GM18505 (cell line): ENCODE data around the gene ELMO1.

ENCODE experiments used
- ATAC-seq: cut with Tn5 transposase; IDR thresholded peaks from one replicate; pipeline ENCODE4 v1.9.1; 2021; ENCODE audit not compliant: unreplicated experiment
- POLR2A ChIP-seq: IDR thresholded peaks from 4 replicates; pipeline ENCODE4 v1.6.1; 2011; ENCODE audit warnings: borderline replicate concordance; ENCODE audit not compliant: insufficient read depth, insufficient read length; ENCODE audit errors: extremely low read depth

The ELMO1 gene

GRCh38 chr7:36862771-36863261, 585.8 kb downstream of the ELMO1 start:
- no peak for ATAC-seq
- no peak for TF ChIP-seq POLR2A

GRCh38 chr7:36861656-36862055, 587.0 kb downstream of the ELMO1 start:
- no peak for ATAC-seq
- no peak for TF ChIP-seq POLR2A

- ATAC-seq, result no peak
Observed at GRCh38 chr7:36860681-36861080, 588.0 kb downstream of the ELMO1 start.

GRCh38 chr7:36855330-36855729, 593.3 kb downstream of the ELMO1 start:
- TF ChIP-seq POLR2A, result no peak
- no peak for ATAC-seq

More at GRCh38 chr7:36860681-36861080, 588.0 kb downstream of the ELMO1 start:
- no peak for TF ChIP-seq POLR2A

GRCh38 chr7:36854652-36855051, 594.0 kb downstream of the ELMO1 start:
- ATAC-seq, result no peak
- no peak for TF ChIP-seq POLR2A

- no peak for TF ChIP-seq POLR2A
- ATAC-seq, result no peak
Observed at GRCh38 chr7:36852931-36853330, 595.7 kb downstream of the ELMO1 start.

GRCh38 chr7:36852017-36852416, 596.6 kb downstream of the ELMO1 start:
- TF ChIP-seq POLR2A, result no peak
- no peak for ATAC-seq

GRCh38 chr7:36851382-36851781, 597.3 kb downstream of the ELMO1 start:
- no peak for ATAC-seq
- TF ChIP-seq POLR2A, result no peak

GRCh38 chr7:36847946-36848345, 600.7 kb downstream of the ELMO1 start:
- ATAC-seq, result no peak
- TF ChIP-seq POLR2A, result no peak

GRCh38 chr7:36844374-36844773, 604.3 kb downstream of the ELMO1 start:
- no peak for ATAC-seq
- TF ChIP-seq POLR2A, result no peak

GRCh38 chr7:36840904-36841303, 607.8 kb downstream of the ELMO1 start:
- TF ChIP-seq POLR2A, result no peak
- ATAC-seq, result no peak

- no peak for ATAC-seq
- TF ChIP-seq POLR2A, result no peak
Observed at GRCh38 chr7:36838616-36839225, 609.9 kb downstream of the ELMO1 start.

- no peak for ATAC-seq
- TF ChIP-seq POLR2A, result no peak
Observed at GRCh38 chr7:36831049-36831448, 617.6 kb downstream of the ELMO1 start.
